Cardiac septum (tissue), 1 donor: ENCODE measurements around the gene ULBP2. TPM values are rescaled to one million over a fixed set of nuclear protein-coding genes. Genes with fewer than 3 reads are reported as not detected.
"Not testable (repeated sequence)": the region's sequence is repeated elsewhere in the genome, so short reads cannot be mapped to it uniquely, and the experiment has no call there.

ENCODE experiments used
- DNase-seq: peaks from one replicate; pipeline ENCODE4 v3.0.0-alpha.2; 2020; ENCODE audit warnings: low spot score
- intact Hi-C: fragments of 100-400 bp; cut with DNase I; formaldehyde crosslinking; loops from one replicate; pipeline ENCODE4 v1.14.0; 2022
- total RNA-seq: library from RNA; stranded (reverse); fragmentation: NEBNext Ultra II Directional; extraction: Animal tissue kit (Norgen Biotek cat#: 25700); gene quantifications from one replicate; pipeline ENCODE4 v1.2.1, GENCODE V29; 2021
- donor health status: DM: no; HTN: no; CAD: no.

ULBP2 gene
- total RNA-seq, 1 donor from 2014 or later = 1.1 TPM

DNA sequence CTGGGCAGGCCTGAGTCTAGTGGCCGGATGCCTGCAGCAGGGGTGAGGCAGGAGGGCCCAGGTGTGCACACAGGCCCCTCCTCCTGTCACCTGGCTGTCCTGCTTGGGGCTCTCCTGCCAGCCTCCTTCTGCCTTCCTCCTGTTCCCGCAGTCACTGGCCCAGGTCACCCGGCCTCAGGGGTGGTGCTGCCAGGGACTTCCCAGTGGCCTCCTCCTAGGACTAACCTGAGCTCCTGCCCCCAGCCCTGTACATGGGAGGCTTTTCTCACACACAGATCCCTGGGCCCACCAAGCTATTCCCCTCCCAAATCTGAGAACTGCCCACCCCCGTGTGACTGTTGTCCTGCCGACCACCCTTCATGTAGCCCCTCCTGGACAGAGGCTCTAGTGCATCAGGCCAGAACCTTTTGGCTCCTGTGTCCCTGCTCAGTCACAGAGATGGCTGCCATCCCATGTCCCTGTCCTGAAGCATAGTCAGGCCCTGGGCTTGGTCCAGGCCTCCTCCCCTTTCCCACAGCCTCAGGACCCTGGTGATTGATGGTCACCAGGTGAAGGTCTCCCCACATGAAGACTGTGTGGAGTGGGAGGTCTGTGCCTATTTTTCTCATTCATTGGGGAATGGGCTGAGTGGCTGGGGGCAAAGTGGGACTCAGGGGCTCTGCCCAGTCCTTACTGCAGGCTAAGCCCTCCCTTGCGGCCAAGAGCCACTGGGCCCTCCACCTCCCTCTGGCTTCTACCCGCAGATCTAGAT is 20.8 kb downstream of the ULBP2 start:
- intact Hi-C loops = no loop called here
- peak; percentile 17 for DNase-seq

DNA sequence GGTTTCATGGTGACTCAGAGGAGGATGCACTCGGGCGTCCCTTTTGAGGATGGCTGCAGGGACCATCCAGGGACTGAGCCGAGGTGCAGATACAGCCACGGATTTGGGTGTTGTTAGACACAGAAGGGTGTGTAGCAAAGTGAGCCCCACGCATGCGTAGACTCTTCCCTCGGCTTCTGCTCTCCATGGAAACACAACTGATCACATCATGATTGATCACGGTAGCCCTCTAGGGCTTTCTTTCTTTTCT is 21.3 kb downstream of the ULBP2 start:
- intact Hi-C loops = no loop called here
- DNase-seq = peak; percentile 67

DNA sequence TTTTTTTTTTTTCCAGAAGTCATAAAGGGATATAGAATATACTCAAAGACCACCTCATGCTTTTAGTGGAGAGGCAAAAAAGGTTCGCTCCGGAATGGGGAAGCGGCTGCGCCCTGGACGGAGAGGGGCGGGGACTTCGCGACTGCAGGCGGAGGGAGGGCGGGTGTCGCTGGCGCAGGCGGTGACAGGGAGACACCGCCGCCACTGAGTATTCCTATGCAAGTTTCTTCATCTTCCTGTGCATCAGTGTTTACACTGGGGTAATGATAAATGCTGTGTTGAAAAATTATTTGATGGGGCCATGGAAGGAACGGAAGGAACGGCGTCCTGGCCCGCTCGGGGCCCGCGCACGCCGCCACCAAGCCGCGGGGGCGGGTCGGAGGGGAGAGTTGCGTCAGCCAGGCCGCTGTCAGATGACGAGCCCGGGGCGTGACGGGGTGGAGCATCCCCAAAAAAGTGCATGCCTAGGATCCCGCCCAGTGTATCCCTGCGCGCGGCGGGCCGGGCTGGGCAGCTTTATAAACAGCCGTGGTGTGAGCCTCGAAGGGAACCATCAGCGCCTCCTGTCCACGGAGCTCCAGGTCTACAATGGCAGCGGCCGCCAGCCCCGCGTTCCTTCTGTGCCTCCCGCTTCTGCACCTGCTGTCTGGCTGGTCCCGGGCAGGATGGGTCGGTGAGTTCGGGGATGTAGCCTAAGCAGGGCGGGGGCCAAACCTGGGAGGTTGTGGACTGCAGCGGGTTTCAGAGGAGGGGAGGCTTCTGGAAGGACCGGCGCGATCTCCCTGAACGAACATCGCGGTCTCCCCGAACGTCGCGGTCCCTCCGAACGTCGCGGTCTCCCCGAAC is 21.9 kb downstream of the ULBP2 start, which contains the start of gene ULBP1:
Gene ULBP1, plus strand, starts transcription at position 482 of the 846 bp plus-strand sequence. Its CDS starts 107 bp downstream, at position 589.
- intact Hi-C loops = no loop called here
- DNase-seq = peak; percentile 93

DNA sequence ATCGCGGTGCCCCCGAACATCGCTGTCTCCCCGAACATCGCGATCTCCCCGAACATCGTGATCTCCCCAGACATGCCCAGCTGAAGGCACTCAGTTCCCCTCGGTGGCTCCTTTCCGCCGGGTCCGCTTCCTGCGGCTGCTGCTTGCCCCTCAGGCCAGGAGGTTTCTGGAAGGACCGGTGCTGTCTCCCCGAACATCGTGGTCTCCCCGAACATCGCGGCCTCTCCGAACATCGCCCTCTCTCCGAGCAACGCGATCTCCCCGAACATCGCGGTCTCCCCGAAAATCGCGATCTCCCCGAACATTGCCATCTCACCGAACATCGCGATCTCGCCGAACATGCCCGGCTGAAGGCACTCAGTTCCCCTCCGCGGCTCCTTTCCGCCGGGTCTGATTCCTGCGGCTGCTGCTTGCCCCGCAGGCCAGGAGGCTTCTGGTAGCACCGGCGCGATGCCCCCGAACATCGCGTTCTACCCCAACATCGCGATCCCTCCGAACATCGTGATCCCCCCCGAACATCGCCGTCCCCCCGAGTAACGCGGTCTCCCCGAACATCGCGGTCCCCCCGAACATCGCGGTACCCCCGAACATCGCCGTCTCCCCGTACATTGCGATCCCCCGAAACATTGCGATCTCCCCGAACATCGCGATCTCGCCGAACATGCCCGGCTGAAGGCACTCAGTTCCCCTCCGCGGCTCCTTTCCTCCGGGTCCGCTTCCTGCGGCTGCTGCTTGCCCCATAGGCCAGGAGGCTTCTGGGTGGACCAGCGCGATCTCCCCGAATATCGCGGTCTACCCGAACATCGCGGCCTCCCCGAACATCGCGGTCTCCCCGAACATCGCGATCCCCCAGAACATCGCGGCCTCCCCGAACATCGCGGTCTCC is 22.7 kb downstream of the ULBP2 start:
- peak; percentile 70 for DNase-seq
- intact Hi-C loops = no loop called here

DNA sequence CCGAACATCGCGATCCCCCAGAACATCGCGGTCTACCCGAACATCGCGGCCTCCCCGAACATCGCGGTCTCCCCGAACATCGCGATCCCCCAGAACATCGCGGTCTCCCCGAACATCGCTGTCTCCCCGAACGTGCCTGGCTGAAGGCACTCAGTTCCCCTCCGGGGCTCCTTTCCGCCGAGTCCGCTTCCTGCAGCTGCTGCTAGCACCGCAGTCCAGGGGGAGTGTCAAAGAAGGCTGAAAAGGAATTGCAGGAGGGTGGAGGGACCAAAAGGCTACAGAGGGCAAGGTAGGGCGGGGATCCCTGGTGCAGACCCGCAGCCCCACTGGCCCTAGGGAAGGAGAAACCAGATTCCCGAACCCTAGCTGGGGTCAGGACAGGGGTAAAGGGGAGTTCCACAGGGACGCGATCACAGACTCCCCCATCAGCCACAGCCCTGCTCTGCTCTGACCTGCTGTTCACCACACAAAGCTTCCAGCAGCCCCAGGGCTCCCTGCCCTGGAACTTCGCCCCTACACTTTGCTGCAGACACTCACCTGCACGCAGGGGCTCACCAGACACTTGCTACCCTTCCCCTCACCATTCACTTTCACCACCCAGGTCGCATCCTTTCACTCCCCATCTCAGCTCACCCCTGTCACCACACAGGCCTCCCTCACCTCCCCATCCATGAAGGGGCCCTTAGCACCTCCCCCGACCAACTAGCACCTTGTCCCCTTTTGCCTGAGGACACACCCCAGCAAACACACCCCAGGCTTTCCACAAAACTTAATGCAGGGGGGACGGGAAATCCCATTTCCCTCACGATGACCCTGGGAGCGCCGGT is 23.6 kb downstream of the ULBP2 start:
- intact Hi-C loops = no loop called here
- DNase-seq = peak; percentile 73

DNA sequence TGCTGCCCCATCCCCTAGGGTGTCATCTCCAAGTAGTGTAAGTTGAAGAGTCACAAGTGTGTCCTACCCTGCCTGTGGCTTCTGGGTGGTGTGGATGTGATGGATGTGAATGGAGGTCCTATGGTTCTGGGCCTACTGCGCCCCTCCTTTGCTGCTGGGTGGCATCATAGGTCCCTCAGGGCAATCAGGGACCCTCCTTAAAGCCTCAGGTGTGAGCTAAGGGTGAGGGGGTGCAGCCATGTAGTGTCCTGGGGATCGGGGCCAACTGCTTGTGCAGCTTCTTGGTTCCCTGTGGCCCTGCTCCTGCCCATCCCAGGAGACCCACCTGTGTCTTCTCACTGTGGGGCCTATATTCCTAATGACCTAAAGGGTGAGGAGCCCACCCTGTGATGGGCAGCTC is 24.5 kb downstream of the ULBP2 start:
- intact Hi-C loops = not testable (repeated sequence)
- DNase-seq = peak; percentile 35

DNA sequence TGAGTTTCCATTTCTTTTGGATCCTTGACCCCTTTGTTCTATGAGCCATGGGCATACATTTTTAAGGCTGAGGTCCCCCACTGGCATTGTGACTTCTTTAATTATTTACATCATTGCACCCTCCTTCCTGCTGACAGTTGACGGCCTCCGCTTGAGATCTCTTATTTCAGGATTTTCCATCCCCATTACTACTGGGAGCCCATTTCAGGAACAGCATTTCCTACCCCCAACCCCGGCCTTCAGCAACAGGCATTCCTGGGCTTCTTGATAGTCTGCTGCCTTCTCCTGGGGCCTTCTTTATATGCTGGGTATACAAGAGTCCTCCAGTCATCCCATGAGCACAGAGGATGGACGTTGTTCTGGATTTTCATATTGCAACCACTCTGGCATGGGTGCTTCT is 25.8 kb downstream of the ULBP2 start:
- peak; percentile 62 for DNase-seq
- intact Hi-C loops = no loop called here

DNA sequence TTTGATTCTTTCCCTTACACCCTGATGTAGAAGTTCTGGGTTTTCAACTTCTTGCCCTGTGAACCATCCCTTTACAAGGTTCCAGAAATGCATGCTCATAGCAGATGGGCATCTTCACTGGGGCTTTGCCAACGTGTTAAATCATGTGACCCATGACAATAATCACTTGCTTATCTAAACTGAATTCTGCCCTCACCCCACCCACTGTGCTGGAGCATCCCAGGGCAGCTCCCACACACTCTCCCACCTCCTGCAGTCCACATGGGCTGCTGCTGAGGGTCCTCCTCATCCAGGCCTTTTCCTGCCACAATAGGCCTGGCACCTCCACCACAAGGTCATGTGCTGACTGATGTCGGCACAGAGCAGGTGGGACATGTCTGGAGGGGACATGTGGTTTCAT is 26.2 kb downstream of the ULBP2 start:
- intact Hi-C loops, DNase-seq: not testable (repeated sequence)

DNA sequence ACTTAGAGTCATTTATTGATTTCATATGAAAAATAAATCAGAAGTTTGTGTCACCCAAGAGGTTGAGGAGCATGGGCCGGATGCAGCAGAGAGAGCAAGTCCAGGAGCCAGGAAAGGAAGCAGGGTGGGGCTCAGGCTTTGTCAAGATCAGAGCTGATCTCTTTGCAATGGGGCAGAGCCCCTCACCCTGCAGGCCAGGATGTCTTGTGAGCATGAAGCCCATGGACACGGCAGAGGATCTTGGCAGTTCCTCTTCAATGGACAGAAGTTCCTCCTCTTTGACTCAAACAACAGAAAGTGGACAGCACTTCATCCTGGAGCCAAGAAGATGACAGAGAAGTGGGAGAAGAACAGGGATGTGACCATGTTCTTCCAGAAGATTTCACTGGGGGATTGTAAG is 27.1 kb downstream of the ULBP2 start:
- DNase-seq, intact Hi-C loops: not testable (repeated sequence)

DNA sequence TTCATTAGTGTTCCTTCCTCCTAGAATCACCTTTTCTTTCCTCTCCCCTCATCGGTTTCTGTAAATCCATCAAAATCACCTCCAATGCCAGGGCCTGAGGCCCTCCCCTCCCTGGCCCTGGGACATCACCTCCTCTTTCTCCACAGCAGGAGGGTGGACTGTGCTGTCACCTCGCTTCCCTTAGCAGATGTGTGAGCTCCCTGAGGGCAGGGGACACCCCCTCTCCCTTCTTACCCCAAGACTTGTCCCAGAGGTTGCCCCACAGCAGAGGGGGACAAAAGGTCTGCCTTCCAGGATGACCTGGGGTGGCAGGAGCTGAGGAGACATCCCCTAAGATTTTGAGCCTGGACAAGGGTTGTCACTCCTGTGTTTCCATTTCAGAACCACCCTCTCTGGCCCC is 27.8 kb downstream of the ULBP2 start:
- intact Hi-C loops = no loop called here

DNA sequence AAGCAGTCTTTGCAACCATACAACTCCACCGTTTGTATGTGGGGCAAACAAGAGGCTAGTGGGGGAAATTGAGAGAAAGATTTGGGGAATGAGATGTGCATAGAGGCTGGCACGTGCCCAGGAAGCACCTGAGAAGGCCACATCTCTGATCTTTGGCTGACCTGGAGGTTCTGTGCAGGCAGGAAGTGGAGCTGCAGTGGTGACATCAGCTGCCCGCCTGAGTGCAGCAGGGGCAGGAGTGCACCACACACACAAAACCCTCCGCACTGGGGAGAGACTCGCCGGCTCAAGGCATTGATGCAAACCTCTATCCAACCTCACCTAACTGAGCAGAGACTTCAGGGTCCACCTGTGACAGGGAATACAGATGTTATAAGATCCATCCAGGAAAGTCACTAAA is 32.6 kb downstream of the ULBP2 start:
- DNase-seq, intact Hi-C loops: not testable (repeated sequence)

More for the DNA sequence above, 27.8 kb downstream of the ULBP2 start:
- no peak for DNase-seq

DNA sequence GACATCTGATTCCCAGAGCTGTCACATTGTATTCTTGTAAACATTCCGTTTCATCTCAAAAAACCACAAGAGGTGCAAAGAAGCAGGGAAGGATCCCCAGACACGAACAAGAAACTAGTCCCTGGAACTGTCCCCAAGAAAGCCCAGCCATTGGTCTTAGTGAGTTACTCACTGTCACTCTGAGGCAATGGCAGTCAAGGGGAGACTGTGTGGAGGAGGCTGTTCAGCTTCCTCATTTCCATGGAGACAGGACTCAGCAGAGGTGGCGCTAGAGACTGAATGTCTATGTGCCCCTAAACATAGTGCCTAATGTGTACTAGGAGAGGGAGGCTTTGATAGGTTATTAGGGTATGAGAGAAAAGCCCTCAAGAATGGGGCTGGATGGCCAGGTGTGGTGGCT is 33.0 kb downstream of the ULBP2 start:
- intact Hi-C loops = no loop called here
- DNase-seq = no peak

DNA sequence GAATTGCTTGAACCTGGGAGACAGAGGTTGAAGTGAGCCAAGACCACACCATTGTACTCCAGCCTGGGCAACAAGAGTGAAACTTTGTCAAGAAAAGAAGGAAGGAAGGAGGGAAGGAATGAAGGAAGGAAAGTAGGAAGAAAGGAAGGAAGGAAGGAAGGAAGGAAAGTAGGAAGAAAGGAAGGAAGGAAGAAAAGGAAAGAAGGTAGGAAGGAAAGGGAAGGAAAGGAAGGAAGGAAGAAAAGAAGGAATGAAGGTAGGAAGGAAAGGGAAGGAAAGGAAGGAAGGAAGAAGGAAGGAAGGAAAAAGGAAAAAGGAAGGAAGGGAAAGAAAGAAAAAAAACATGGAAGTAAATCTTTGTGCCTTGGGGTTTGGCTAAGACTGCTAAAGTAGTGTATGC is 33.6 kb downstream of the ULBP2 start:
- DNase-seq = no peak
- intact Hi-C loops = no loop called here

DNA sequence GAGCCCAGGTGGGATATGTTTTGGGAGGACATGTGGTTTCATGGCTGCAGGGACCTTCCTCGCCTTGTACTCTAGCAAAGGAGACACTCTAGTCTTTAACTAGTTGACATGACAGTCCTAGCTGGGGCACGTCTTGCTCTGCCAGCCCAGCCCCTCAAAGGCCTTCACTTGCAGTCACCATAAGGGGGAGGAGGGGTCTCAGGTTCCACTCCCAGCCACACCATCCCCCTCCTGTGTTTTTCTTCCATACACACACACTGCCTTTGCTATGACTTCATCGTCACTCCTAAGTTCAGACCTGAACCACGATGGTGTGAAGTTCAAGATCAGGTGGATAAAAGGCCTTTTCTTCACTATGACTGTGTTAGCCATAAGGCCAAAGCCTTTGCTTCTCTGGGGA is 35.4 kb downstream of the ULBP2 start:
- intact Hi-C loops = no loop called here
- no peak for DNase-seq

DNA sequence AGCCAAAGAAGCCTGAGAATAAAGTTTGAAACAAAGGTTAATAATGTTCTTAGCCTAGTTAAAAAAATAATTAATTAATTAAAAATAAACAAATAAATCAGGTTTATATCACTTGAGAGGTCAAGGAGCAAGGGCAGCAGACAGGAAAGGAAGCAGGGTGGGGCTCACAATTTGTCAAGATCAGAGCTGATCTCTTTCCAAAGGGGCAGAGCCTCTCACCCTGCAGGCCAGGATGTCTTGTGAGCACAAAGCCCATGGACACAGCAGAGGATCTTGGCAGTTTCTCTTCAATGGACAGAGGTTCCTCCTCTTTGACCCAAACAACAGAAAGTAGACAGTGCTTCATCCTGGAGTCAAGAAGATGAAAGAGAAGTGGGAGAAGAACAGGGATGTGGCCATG is 36.8 kb downstream of the ULBP2 start:
- intact Hi-C loops = no loop called here

DNA sequence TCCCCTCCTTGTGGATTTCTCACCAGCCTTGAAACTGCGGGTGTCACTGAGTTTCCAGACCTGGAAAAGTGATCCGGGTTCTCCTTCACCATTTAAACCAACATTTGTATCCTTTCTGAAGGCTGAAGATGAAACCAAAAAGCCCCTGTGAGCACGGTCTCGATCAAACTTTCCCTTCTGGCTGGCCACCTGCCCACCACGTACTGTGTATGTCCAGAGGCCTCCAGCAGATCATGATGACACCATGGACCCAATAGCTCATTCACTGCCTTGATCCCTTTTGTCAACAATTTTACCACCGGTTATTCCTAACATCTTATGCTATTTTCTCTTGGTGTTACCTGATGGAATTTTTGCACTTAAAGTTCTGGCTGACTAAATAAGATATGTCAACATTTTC is 37.5 kb downstream of the ULBP2 start:
- DNase-seq = no peak
- intact Hi-C loops = no loop called here

More for the DNA sequence above, 36.8 kb downstream of the ULBP2 start:
- no peak for DNase-seq

DNA sequence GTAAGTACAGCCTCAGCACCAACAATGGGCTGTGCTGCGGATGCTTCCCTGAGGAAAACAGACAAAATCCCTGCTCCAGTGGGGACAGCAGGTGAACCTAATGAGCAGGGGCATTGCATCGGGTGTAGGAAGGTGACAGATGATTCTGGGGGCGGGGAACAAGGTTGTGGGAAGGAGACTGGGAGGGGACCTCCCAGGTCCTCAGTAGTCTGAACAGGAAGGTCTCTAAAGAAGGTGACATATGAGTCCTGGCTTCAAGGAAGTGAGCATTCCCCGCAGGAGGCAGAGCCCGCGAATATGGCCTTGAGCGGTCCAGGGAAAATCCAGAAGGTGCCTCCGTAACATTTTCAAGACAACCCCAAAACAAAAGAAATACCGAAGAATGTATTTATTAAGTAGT is 41.3 kb downstream of the ULBP2 start:
- no peak for DNase-seq
- intact Hi-C loops = no loop called here

DNA sequence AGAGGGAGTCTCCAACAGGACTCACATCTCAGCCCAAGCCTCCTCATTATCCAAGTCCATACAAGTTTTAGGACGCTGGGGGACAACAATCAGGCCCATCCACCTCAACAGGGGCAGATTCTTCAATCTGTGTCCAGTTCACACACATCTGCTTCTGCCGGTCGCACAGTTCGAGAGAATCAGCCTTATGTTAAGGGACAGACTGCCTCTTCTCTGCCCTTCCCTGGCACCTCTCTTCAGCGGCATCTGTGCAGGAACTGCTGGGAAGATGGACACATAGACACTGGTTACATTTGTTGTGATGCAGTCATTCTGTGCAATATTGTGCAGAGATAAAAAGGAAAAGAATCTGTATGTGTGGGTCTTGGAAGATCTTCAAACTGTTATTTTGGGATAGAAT is 43.0 kb downstream of the ULBP2 start:
- no peak for DNase-seq
- intact Hi-C loops = no loop called here

DNA sequence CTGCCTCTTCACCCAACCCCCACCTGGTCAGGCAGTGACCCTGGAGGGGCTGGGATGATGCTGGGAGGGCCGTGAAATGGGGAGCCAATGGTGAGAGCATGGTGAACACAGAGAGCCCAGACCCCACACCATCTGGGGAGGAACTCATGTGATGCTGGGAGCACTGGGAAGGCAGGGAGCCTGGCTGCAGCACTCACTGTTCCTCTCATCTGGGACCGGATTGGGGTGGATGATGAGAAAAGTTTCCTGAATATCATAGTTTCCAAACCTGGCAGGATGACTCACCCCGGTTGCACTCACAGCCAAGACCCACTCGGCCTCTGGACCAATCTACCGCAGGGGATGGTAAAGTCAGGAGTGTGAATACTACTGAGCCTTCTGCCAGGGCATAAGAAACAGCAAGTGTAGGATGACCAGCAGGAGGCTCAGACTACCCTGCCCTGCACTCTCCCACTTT is 43.7 kb downstream of the ULBP2 start:
- no peak for DNase-seq
- intact Hi-C loops = no loop called here
